Fibroblast of skin of back (primary cell): Measurements from ENCODE around the gene MSI1. TPM values are rescaled to one million over a fixed set of nuclear protein-coding genes. Genes with fewer than 3 reads are reported as not detected.
A peak's percentile ranks its signal among the peaks of the same experiment; 100 is the strongest.

Experiments used
- DNase-seq: peaks from one replicate; pipeline ENCODE4 v3.0.0-alpha.2; 2013
- polyA plus RNA-seq, 2 experiments: library from polyadenylated mRNA; unstranded; fragments of 120-200 nt; gene quantifications; one replicate each; pipeline ENCODE4 v1.2.1, GENCODE V29; 2013; ENCODE audit not compliant: insufficient read length in 2 of 2

The MSI1 gene
- polyA plus RNA-seq (2013, experiment 1 of 2; ENCODE audit: insufficient read length) = 0.11 TPM
- polyA plus RNA-seq (2013, experiment 2 of 2; ENCODE audit: insufficient read length) = 0.07 TPM

GRCh38 chr12:120368789-120369602 is at the start of gene MSI1:
Gene MSI1 (minus strand): TSS chr12:120369164. CDS start chr12:120369091, 73 bp downstream.
- DNase-seq = no peak

GRCh38 chr12:120417917-120418580 is 49.1 kb upstream of the MSI1 start:
- DNase-seq = no peak

DNA sequence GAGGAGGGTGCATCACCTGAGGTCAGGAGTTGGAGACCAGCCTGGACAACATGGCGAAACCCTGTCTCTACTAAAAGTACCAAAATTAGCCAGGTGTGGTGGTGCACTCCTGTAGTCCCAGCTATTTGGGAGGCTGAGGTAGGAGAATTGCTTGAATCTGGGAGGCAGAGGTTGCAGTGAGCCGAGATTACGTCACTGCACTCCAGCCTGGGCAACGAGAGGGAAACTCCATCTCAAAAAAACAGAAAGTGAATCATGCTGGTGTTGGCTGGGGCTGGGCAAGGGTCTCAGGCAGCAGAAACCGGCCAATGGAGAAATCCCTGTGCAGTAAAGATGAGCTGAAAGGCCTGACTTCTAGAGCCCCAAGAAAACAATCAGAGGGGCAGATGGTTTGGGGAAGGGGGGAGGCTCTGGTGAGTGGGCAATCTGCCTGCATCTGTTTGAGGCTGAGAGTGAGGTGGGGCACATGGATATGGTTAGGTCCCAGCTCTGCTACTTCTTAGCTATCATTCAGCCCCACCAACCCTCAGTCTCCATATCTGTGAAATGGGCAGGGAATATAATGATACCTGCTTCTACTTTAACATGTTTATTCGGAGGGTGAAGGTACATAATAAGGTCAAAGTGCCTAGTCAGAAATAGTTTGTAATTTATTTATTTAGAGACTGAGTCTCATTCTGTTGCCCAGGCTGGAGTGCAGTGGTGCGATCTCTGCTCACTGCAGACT is 47.7 kb upstream of the MSI1 start:
- DNase-seq = no peak

GRCh38 chr12:120413901-120414695 is 45.1 kb upstream of the MSI1 start:
- no peak for DNase-seq

DNA sequence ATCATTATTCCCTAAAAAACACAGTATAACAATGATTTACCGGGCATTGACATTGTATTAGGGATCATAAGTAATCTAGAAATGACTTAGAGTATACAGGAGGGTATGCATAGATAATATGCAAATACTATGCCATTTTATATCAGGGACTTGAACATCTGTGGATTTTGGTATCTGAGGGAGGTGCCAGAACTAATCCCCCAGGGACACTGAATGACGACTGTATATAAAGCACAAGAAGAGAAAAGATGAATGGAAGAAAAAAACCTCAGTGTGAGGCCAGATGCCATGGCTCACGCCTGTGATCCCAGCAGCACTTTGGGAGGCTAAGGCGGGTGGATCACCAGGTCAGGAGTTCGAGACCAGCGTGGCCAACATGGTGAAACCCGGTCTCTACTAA is 43.5 kb upstream of the MSI1 start:
- DNase-seq = no peak

DNA sequence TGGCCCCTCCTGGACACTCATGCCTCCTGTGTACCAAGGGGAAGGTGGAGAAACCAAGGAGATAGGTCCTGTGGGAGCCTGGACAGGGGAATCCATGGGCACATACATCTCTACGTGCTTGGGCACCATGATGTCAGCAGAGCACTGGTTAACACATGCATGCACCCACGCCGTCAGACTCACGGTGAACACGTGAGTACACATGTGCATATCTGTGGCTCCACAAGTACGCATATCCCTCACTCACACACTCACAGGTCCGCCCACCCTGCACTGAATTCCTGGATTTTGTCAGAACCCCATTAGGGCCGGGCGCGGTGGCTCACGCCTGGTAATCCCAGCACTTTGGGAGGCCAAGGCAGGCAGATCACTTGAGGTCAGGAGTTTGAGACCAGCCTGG is 39.8 kb upstream of the MSI1 start:
- no peak for DNase-seq

GRCh38 chr12:120406553-120406952 is 37.6 kb upstream of the MSI1 start:
- no peak for DNase-seq

DNA sequence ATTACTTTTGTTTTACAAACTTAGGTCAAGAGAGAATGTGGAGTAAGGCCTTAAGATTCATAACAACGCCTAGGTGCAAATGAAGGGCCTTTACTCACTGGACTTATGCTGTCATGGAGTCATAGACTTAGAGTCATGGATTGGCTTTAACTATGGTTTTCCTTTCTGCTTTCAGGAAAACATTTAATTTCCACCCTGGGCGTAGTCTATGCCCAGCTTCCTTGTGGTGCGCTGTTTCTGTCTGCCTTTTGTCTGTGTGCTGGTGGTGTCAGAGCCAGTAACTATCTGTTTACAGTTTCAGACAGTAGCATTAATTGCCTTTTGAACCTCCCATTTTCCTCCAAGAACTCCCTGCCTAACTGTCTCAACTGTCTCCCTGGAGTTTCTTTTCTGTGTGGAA is 37.1 kb upstream of the MSI1 start:
- no peak for DNase-seq

GRCh38 chr12:120404271-120404670 is 35.3 kb upstream of the MSI1 start:
- DNase-seq = no peak

DNA sequence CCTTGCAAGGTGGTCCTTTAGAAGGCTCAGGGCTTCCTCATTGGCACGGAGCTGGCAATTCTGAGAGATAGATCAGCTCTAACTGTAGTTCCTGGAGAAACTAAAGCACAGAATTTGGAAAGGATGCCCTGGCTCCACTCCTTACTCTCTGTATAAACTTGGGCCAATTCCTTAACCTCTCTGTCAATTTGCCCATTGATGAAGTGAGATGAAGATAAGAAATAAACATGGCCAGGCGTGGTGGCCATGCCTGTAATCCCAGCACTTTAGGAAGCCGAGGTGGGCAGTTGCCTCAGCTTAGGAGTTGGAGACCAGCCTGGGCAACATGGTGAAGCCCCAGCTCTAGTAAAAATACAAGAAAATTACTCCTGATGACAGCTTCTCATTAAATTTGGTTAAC is 34.9 kb upstream of the MSI1 start:
- no peak for DNase-seq

DNA sequence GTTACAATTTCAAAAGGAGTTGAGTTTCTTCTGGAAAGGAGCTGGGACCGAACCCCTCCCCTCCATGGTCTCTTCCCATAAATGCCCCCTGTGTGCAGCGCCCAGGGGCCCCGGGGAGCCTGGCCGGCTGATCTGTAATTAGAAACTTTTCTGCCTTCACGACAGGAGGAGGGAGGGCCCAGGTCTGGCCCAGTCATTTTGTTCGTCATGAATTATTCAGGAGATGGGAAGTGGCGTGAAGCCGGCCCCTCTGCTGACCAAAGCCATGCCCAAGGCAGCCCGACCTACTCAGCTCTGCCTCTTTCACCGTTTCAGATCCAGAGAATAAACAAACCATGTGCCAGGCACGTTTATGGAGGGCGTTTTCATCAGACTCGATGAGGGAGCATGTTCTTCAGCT is 33.3 kb upstream of the MSI1 start:
- no peak for DNase-seq

DNA sequence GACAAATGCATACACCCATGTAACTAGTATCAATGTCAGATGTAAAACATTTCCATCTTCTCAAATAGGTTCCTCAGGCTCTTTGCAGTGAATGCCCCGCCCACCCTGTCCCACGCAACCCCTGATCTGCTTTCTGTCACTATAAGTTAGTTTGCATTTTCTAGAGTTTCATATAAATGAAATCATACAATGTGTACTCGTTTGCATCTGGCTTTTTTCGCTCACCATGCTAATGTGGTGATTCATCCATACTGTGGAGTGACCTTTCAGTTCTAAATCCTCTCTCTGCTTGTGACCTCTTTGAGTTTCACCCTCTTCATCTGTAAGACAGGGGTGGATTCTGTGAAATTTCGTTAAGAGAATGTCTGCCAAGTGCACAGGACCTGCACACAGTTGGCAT is 30.6 kb upstream of the MSI1 start:
- DNase-seq = peak; percentile 16

DNA sequence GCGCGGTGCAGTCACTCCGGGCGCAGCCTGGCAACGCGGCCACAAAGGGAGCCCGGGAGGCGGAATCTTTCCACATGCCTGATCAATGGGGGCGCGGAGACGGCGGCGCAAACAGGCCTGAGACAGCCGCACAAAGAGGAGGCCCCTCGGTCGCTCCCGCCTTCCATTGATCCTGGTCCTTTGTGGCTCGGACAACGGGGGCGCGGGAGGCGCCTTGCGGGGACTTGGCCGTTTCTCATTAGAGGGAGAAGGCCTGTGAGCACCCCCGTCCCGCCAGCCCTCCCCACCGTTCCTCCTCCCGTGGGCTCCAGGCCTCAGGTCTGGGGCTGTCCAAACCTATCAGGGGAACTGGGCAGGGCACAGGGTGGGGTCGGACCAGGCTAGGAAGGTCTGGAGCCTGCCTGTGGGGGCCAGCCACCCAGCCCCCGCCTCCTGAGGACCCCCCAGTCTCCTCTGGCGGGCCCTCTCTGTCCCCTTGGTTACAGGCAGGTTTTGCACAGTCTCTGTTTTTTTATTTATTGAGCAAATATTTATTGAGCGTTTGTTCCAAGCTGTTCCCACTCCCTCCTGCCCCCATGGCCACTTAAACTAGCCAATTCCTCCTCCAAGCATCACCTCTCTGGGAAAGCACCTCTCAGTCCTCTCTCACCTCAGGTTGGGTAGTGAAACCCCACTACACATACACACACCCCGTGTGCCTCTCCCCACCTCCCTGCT is 29.0 kb upstream of the MSI1 start:
- no peak for DNase-seq

GRCh38 chr12:120394483-120395367 is 25.8 kb upstream of the MSI1 start:
- DNase-seq = no peak

DNA sequence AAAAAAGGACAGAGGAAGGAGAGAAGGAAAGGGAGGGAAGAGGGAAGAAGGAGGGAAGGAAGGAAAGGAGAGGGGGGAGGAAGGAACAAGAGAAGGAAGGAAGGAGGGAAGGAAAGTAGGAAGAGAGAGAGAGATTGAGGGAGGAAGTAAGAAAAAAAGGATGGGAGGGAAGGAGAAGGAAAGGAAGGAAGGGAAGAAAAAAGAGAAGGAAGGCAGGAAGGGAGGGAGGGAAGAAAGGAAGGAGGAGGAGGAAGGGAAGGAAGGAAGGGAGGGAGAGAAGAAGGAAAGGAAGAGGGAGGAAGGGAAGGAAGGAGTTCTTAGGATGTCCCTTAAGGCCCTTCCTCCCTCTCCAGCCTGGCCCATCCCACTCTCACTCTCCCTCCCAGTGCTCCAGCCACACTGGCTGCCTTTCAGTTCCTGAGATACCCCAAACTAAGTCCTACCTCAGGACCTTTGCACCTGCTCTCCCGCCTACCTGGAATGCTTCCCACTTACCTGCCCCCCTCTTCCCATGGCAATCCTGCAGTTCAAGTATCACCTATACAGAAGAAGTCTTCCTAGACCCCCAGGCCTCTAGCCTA is 21.7 kb upstream of the MSI1 start:
- DNase-seq = no peak

- no peak for DNase-seq
These were observed 19.9 kb upstream of the MSI1 start for GRCh38 chr12:120388691-120389481.

GRCh38 chr12:120381752-120382419 is 12.9 kb upstream of the MSI1 start:
- peak; percentile 34 for DNase-seq

GRCh38 chr12:120378036-120378435 is 9.1 kb upstream of the MSI1 start:
- DNase-seq = no peak

GRCh38 chr12:120377611-120378010 is 8.6 kb upstream of the MSI1 start:
- no peak for DNase-seq
